ENCODE data around the gene SART3.
"Not testable (repeated sequence)": the region's sequence is repeated elsewhere in the genome, so short reads cannot be mapped to it uniquely, and the experiment has no call there.

The SART3 gene

DNA sequence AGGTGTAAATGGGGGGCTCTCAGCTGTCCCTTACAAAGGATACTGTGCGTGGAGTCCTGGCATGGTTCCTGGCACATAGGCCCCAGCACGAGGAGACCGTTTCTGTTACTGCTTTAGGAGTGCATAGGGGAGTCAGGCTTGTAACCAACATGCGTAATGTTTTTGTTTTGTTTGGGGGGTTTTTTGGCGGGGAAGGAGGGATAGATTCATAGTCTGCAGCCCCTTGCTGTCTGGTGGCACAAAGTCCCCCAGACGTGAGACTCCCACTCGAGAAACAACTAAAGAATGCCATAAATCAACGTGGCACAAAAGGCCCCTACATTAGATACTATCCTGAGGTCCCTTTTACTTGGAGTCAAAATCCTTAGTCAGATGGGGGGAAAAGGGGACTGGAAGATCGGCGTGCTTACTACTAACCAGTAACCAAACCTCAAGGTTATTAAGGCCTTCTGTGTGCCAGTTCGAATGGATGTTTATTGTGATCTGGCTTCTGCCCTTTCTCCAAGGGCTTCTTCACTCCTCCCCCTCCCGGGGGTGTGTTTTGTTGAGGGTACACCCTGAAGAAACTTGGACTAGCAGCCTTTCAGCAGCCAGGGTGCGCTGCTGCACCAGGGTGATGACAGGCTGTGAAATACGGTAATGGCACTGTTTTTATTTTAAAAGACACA is 2.3 kb upstream of the SART3 start:
- DNase-seq (ENCODE audit: low read depth): peak; percentile 90

- peak; percentile 96 for DNase-seq (ENCODE audit: low read depth)
Observed at GRCh38 chr12:108562348-108563135, 1.6 kb upstream of the SART3 start, which contains the start of gene ISCU. ISCU (plus strand) TSS chr12:108562596; CDS start chr12:108562623, 27 bp downstream.

GRCh38 chr12:108561852-108562347 is 927 bp upstream of the SART3 start:
- DNase-seq (ENCODE audit: low read depth): no peak

GRCh38 chr12:108560321-108560721 is 652 bp downstream of the SART3 start:
- DNase-seq (ENCODE audit: low read depth): no peak

DNA sequence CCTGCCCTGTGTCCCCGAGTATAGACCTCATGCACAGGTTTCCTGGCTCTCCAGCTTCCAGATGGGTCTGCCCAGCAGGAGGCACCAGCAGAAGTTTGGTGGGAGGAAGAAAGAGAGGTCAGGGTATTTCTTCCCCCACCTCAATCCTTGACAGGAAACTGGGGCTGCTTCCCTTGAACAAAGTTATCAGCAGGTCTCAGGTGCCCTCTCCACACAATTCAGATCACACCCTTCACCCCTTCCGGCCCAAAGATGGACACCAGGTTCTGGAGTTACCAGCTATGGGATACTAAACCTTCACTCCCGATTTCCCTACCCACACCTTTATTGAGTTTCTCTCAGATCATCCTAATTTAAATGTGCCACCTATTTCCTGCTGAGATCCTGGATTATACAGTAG is 1.2 kb downstream of the SART3 start:
- DNase-seq (ENCODE audit: low read depth): no peak

GRCh38 chr12:108559007-108559655 is 1.8 kb downstream of the SART3 start:
- no peak for DNase-seq (ENCODE audit: low read depth)

DNA sequence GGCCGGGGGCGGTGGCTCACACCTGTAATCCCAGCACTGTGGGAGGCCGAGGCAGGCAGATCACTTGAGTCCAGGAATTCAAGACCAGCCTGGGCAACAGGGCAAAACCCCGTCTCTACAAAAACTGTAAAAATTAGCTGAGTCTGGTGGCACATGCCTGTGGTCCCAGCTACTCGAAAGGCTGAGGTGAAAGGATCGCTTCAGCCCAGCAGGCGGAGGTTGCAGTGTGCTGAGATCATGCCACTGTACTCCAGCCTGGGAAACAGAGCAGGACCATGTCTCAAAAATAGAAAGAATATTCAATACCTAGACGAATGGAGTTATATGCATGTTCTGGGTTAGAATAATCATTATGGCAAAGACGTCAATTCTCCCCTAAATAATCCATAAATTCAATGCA is 5.6 kb downstream of the SART3 start:
- not testable (repeated sequence) for DNase-seq (ENCODE audit: low read depth)

- no peak for DNase-seq (ENCODE audit: low read depth)
Observed at GRCh38 chr12:108553799-108554198, 7.2 kb downstream of the SART3 start.

GRCh38 chr12:108551535-108551934 is 9.4 kb downstream of the SART3 start:
- DNase-seq (ENCODE audit: low read depth): peak; percentile 80

- no peak for DNase-seq (ENCODE audit: low read depth)
Observed at GRCh38 chr12:108548954-108549521, 11.9 kb downstream of the SART3 start.

GRCh38 chr12:108547686-108548085 is 13.3 kb downstream of the SART3 start:
- no peak for DNase-seq (ENCODE audit: low read depth)

- peak; percentile 66 for DNase-seq (ENCODE audit: low read depth)
Observed at GRCh38 chr12:108543652-108544051, 17.3 kb downstream of the SART3 start.

DNA sequence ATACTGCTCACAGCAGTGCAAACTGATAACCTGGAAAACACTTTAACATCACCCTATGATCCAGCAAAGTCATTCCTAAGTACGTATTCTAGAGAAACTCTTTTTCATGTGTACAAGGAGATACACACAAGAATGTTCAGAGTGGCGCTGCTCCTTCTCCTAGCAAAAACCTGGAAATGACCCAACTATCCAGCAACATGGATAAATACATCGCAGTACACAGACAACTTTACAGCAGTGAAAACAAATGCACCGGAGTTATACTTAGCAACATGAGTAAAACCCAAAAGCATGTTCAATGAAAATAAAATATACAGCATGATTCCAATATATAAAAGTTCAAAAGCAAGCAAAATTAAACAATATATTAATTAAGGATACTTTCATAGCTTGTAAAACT is 18.7 kb downstream of the SART3 start:
- DNase-seq (ENCODE audit: low read depth): peak; percentile 60

GRCh38 chr12:108538616-108539195 is 22.3 kb downstream of the SART3 start:
- DNase-seq (ENCODE audit: low read depth): no peak

DNA sequence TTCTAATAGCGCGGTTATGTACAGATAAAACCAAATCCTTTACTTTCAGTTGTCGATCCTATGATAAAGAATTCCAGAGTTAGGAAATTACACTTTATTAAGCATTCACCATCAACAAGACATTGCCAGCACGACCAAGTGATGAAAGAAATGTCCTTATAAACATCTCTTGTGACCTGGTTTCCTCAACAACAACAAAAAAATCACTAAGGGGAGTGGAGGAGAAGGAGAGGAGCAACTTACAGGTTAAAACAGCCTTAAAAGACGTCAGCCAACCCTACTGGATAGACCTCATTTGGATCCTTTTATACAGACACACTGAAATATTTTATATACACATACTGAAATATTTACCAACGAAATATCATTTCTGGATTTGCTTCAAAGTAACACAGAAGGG is 22.8 kb downstream of the SART3 start:
- no peak for DNase-seq (ENCODE audit: low read depth)

DNA sequence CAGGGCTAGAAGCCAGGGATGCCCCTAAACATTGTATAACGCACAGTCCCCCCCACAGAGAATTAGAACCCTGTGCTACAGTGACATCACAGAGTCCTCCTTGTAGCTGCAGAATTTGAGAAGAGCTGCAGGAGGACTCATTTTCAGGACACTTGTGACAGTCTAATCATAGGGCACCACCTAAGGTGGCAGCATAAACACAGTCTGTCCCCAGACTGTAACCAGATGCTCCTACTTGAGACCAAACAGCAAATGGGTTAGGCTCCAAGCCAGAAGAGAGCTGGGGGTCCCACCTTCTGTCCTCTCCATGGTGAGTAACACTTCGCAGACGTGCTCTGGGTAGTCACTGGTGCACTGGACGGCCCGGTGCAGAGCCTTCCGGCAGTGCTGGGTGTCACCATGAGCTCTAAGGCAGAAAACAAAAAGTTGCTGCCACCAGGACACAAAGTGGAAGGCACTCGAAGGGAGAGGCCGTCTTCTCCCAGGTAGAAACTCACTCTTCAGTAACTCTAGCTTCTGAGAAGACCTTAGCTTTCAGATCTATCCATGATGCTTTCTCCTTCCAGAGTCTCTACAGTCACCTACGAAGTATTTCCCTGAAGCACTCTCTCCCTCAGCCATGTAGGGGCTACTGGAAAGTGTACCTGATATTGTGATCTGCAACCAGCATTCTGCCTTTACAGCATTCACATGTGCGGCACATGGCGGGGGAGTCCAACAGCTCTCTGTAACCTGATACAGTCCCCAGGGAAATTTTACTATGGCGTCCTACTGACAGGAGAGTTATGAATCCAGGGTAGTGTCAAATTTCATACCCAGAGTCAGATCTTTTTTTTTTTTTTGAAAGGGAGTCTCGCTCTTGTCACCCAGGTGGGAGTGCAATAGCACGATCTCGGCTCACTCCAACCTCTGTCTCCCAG is 28.8 kb downstream of the SART3 start:
- no peak for DNase-seq (ENCODE audit: low read depth)

- DNase-seq (ENCODE audit: low read depth): no peak
Observed at GRCh38 chr12:108530161-108530560, 30.8 kb downstream of the SART3 start.

DNA sequence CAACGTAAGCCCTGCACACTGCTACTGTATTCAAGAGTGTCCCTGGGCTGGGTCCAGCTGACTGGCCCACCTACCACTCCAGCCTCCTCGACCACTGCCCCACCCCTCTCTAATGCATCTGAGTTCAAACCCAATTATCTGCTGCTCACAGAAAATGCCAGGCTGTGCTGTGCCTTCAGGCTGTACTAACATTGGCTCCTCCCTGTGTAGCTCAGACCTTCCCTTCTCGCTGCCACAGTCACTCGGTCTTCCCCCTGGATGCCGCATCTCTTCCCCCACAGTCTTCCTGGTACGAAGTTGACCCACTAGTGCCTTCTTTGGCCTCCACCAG is 33.8 kb downstream of the SART3 start:
- DNase-seq (ENCODE audit: low read depth): no peak

DNA sequence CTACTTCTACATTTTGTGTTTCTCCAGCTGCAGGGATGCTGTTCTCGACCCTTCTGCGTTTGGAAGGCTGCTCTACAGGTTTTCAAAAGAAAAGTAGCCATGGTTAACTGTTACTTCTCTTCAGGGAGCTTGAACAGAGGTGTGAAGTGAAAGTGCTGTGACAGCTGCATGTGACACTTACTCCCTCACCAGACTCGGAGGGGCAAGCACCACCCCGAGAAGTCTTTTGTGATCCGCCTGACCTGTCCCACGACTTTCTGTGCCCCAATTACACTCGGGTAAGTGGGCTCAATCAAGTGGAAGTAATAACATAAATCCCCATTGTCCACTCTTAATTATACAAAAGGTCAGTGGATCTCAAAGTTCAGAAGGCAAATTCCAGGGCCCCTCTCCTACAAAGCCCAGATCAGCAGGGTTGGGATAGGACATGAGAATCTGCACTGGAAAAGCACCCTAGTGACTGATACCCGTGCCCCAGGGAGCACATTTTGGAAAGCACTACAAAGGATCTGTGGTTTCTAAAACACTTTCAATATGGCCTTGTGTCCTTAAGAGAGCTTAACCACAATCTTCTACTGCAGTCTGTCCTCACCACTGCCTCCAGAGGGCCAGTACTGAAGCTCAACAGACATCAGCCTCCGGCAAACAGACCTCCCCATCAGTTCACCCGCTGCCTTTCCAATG is 34.3 kb downstream of the SART3 start:
- peak; percentile 67 for DNase-seq (ENCODE audit: low read depth)

- DNase-seq (ENCODE audit: low read depth): peak; percentile 86
Observed at GRCh38 chr12:108525681-108526080, 35.3 kb downstream of the SART3 start.

GRCh38 chr12:108523365-108523764 is 37.6 kb downstream of the SART3 start:
- DNase-seq (ENCODE audit: low read depth): no peak

Measured in EH (cell line).